Thymus (tissue), 11 donors: ENCODE data around the gene SRRM3. TPM values are rescaled to one million over a fixed set of nuclear protein-coding genes. Genes with fewer than 3 reads are reported as not detected.

Source experiments
- DNase-seq, 9 donors: peaks; one replicate each; pipeline ENCODE4 v3.0.0-alpha.2; 2013; ENCODE audit warnings: low spot score in 9 of 9, low read depth in 6 of 9, missing footprints in 1 of 9
- H3K27ac ChIP-seq, 2 donors: one replicate each; pipeline ENCODE4 v1.5.1; 2013; ENCODE audit warnings: control low read depth in 1 of 2, low read depth in 1 of 2, low read length in 1 of 2, mild to moderate bottlenecking in 1 of 2, moderate library complexity in 1 of 2
- H3K27me3 ChIP-seq, 2 donors: one replicate each; pipeline ENCODE4 v1.5.1; 2013; ENCODE audit warnings: low read length in 1 of 2; ENCODE audit not compliant: control insufficient read depth in 2 of 2, insufficient read depth in 1 of 2
- H3K36me3 ChIP-seq, 2 donors: one replicate each; pipeline ENCODE4 v1.5.1; 2013; ENCODE audit warnings: low read length in 1 of 2, mild to moderate bottlenecking in 1 of 2, moderate library complexity in 1 of 2; ENCODE audit not compliant: control insufficient read depth in 2 of 2, insufficient read depth in 2 of 2
- H3K4me1 ChIP-seq, 2 donors: one replicate each; pipeline ENCODE4 v1.5.1; 2013; ENCODE audit warnings: low read length in 2 of 2; ENCODE audit not compliant: control insufficient read depth in 2 of 2, insufficient read depth in 2 of 2
- H3K4me3 ChIP-seq, 2 donors: one replicate each; pipeline ENCODE4 v1.5.1; 2013; ENCODE audit warnings: low read length in 2 of 2, control low read depth in 1 of 2, mild to moderate bottlenecking in 1 of 2
- H3K9me3 ChIP-seq, 2 donors: one replicate each; pipeline ENCODE4 v1.5.1; 2013; ENCODE audit warnings: low read length in 1 of 2, mild to moderate bottlenecking in 1 of 2; ENCODE audit not compliant: control insufficient read depth in 2 of 2, insufficient read depth in 1 of 2
- WGBS: extraction: QIAGEN DNeasy Blood & Tissue Kit; methylation state at CpG from one replicate; pipeline ENCODE4 v1.1.7; 2013; 5-methylcytosine and 5-hydroxymethylcytosine counted together
- polyA plus RNA-seq: library from polyadenylated mRNA; stranded (reverse); fragments of 200-250 nt; gene quantifications from one replicate; pipeline ENCODE4 v1.2.3, GENCODE V29; 2013
- total RNA-seq: library from RNA; stranded (reverse); fragments of 120-200 nt; gene quantifications from one replicate; pipeline ENCODE4 v1.2.4, GENCODE V29; 2013
- donor health status: healthy.

The SRRM3 gene
- total and polyA plus RNA-seq, 2 donors: 0.05 to 1.4 TPM

- DNase-seq: no peak
- Histone ChIP-seq H3K36me3 (peaks cover 15 to 44% of the 10 kb centered on the region in 2 donors), H3K4me1 (peaks cover 0 to 12% of the 10 kb centered on the region in 2 donors), H3K4me3 (no peak overlapping the region), H3K9me3 (no peaks in the 10 kb centered on the region), H3K27ac (no peak overlapping the region), H3K27me3 (no peaks in the 10 kb centered on the region)
- 98% methylated on average over 11 of the region's 11 CpGs for WGBS
Measured at GRCh38 chr7:76325092-76325491, 123.4 kb downstream of the SRRM3 start.

DNA sequence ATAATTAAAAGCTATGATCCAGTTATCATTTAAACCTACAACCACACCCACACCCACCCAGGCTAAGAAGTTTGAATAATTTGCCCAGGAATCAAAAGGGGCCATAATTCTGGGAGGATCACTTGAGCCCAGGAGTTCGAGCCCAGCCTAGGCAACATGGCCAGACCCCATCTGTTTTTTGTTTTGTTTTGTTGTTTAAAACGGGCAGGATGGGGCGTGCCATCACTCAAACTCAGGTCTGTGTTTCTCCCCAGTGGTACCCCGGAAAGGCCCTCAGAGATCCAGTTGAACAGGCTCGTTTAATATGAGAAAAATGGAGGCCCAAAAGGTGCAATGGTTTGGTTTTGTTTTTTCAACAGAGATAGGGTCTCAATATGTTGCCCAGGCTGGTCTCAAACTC, 124.1 kb downstream of the SRRM3 start:
- Histone ChIP-seq H3K27ac (no peak overlapping the region), H3K36me3 (peaks cover 18 to 47% of the 10 kb centered on the region in 2 donors), H3K4me3 (no peak overlapping the region), H3K4me1 (peaks cover 0 to 12% of the 10 kb centered on the region in 2 donors), H3K9me3 (no peaks in the 10 kb centered on the region), H3K27me3 (no peaks in the 10 kb centered on the region)
- no peak for DNase-seq
- WGBS: 98% methylated on average over 5 of the region's 5 CpGs

GRCh38 chr7:76326646-76327233, 125.0 kb downstream of the SRRM3 start:
- Histone ChIP-seq H3K36me3 (peaks cover 18 to 47% of the 10 kb centered on the region in 2 donors), H3K27ac (no peak overlapping the region), H3K9me3 (no peaks in the 10 kb centered on the region), H3K27me3 (no peaks in the 10 kb centered on the region), H3K4me3 (no peak overlapping the region), H3K4me1 (peaks cover 0 to 12% of the 10 kb centered on the region in 2 donors)
- DNase-seq: no peak
- WGBS: 95% methylated on average over 5 of the region's 5 CpGs

DNA sequence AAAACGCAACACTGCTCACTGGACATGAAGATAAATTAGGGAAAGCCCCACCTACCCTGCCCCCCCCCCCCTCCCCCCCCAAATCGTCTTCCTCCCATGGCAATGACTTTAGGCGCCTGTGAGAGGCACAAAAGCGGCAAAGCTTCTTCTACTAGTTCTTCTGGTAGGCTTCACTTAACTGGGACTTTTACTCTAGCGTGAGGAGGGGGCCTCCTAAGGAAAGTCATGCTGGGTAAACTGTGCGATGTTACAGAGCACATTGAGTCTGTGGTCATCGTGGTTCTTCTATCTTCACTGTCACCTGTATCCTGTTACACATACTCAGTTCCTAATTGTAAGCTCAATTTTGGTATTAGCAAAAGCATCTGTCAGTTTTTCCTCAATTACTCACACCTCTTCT, 125.9 kb downstream of the SRRM3 start:
- H3K9me3 ChIP-seq: no peaks in the 10 kb centered on the region
- H3K27me3 ChIP-seq: no peaks in the 10 kb centered on the region
- DNase-seq: peak in 1 of 9 donors; percentile 55
- H3K27ac ChIP-seq: peak overlapping the region in 1 of 2 donors; percentile 38
- H3K4me1 ChIP-seq: peaks cover 0 to 12% of the 10 kb centered on the region in 2 donors
- H3K36me3 ChIP-seq: peaks cover 22 to 47% of the 10 kb centered on the region in 2 donors
- H3K4me3 ChIP-seq: no peak overlapping the region
- WGBS: 14% methylated on average over 7 of the region's 7 CpGs

DNA sequence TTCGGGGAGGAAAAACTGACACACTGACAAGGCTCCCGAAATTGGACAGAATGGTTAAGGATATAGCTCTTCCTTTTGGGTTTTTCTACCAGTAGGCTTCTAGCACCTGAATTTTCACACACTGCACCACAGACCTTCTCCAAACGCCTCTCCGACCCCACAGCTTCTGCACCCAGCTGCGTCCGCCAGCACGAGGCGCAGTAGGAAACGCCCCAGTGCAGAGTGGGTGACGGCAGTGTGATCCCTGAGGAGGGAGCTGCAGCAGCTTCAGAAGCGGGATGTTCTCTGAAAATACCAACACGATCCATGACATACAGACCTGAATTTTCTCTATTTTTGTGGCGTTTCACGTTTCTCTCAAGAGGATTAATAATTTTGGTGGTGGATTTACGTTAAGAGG, 126.7 kb downstream of the SRRM3 start:
- Histone ChIP-seq H3K36me3 (peaks cover 22 to 47% of the 10 kb centered on the region in 2 donors), H3K4me1 (peaks cover 0 to 12% of the 10 kb centered on the region in 2 donors), H3K27me3 (no peaks in the 10 kb centered on the region), H3K4me3 (no peak overlapping the region), H3K27ac (peak overlapping the region in 1 of 2 donors; percentile 38), H3K9me3 (no peaks in the 10 kb centered on the region)
- DNase-seq: peak in 1 of 9 donors; percentile 44
- WGBS: 71% methylated on average over 15 of the region's 15 CpGs

GRCh38 chr7:76329479-76329878, 127.8 kb downstream of the SRRM3 start:
- peaks cover 0 to 12% of the 10 kb centered on the region in 2 donors for H3K4me1 ChIP-seq
- H3K36me3 ChIP-seq: peaks cover 22 to 49% of the 10 kb centered on the region in 2 donors
- no peak overlapping the region for H3K4me3 ChIP-seq
- DNase-seq: no peak
- 97% methylated on average over 29 of the region's 29 CpGs for WGBS
- no peaks in the 10 kb centered on the region for H3K9me3 ChIP-seq
- H3K27me3 ChIP-seq: no peaks in the 10 kb centered on the region
- H3K27ac ChIP-seq: no peak overlapping the region

GRCh38 chr7:76330261-76330660, 128.6 kb downstream of the SRRM3 start:
- peaks cover 0 to 12% of the 10 kb centered on the region in 2 donors for H3K4me1 ChIP-seq
- DNase-seq: no peak
- no peaks in the 10 kb centered on the region for H3K9me3 ChIP-seq
- no peak overlapping the region for H3K27ac ChIP-seq
- no peak overlapping the region for H3K4me3 ChIP-seq
- H3K36me3 ChIP-seq: peaks cover 22 to 46% of the 10 kb centered on the region in 2 donors
- WGBS: 93% methylated on average over 4 of the region's 4 CpGs
- no peaks in the 10 kb centered on the region for H3K27me3 ChIP-seq

- Histone ChIP-seq H3K36me3 (peaks cover 22 to 48% of the 10 kb centered on the region in 2 donors), H3K27ac (no peak overlapping the region), H3K9me3 (no peaks in the 10 kb centered on the region), H3K4me3 (no peak overlapping the region), H3K4me1 (peaks cover 0 to 12% of the 10 kb centered on the region in 2 donors), H3K27me3 (no peaks in the 10 kb centered on the region)
- WGBS: 98% methylated on average over 5 of the region's 5 CpGs
- DNase-seq: no peak
Measured at GRCh38 chr7:76330673-76331072, 129.0 kb downstream of the SRRM3 start.

- Histone ChIP-seq H3K36me3 (peaks cover 18 to 43% of the 10 kb centered on the region in 2 donors), H3K9me3 (no peaks in the 10 kb centered on the region), H3K4me1 (peaks cover 0 to 12% of the 10 kb centered on the region in 2 donors), H3K27ac (no peak overlapping the region), H3K4me3 (no peak overlapping the region), H3K27me3 (no peaks in the 10 kb centered on the region)
- 92% methylated on average over 9 of the region's 9 CpGs for WGBS
- no peak for DNase-seq
Measured at GRCh38 chr7:76332078-76332477, 130.4 kb downstream of the SRRM3 start.
